Fibroblast of skin of left quadriceps (primary cell): ENCODE data around the gene SNX20.
A peak's percentile ranks its signal among the peaks of the same experiment; 100 is the strongest.

ENCODE experiments used
- DNase-seq, 2 experiments: peaks; one replicate each; pipeline ENCODE4 v3.0.0-alpha.2; 2013; ENCODE audit warnings: low read depth in 2 of 2

Gene SNX20

GRCh38 chr16:50681021-50681885, at the start of gene SNX20:
TSS of gene SNX20 (minus strand) at chr16:50681312. CDS start at chr16:50677526, 3,786 bp downstream.
- no peak for DNase-seq

GRCh38 chr16:50724306-50724705, 43.2 kb upstream of the SNX20 start:
- no peak for DNase-seq

DNA sequence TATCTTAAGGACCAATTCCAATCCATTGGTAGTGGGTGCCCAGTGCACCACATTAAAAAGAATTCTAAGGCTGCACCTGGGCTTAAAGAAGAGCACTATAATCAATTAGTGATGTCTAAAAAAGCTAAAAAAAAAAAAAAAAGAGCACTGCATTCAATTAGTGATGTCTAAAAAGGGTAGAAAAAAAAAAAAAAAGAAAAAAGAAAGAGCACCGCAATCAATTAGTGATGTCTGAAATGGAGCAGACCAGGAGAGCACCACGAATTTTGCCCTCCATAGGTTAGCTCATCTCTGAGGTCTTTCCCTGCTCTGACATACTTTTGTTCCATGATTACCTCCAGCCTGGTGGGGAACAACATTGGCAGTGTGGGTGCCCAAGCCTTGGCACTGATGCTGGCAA, 41.8 kb upstream of the SNX20 start:
- DNase-seq, result no peak

DNA sequence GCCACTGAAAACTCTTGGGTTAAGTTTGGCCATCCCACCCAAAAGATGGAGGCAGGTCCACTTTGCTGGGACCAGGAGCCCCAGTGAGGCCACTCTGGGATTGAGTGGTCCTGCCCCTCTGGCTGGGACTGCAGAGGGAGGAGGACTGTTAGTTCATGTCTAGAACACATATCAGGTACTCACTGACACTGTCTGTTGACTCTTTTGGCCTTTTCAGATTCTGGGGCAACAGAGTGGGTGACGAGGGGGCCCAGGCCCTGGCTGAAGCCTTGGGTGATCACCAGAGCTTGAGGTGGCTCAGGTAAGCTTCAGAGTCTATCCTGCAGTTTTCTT, 41.3 kb upstream of the SNX20 start:
- DNase-seq, result no peak

- no peak for DNase-seq
Measured at GRCh38 chr16:50721549-50722404, 40.7 kb upstream of the SNX20 start.

- DNase-seq, result no peak
Measured at GRCh38 chr16:50719401-50720337, 38.6 kb upstream of the SNX20 start.

GRCh38 chr16:50718761-50719400, 37.8 kb upstream of the SNX20 start:
- DNase-seq, result no peak

- DNase-seq, result peak; percentile 13 to 25
Measured at GRCh38 chr16:50718061-50718760, 37.1 kb upstream of the SNX20 start.

DNA sequence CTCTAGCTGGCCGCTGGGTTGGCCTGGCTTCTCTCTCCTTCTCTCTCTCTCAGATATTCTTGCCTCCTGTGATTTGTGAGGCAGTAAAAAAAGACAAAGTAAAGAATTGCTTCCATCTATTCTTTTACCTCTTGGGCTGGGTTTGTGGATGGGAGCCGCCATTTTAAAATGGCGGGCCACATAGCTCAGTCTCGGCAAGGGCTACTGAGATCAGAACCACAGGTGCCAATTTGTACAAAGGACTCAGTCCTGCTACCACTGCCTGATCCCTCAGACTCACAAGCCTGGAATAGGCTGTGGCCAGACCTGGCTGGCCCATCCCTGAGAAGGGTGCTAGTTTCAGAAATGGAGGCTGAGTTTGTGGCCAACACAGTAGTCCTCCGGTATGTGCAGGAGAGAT, 36.4 kb upstream of the SNX20 start:
- no peak for DNase-seq

GRCh38 chr16:50717091-50717490, 36.0 kb upstream of the SNX20 start:
- no peak for DNase-seq

GRCh38 chr16:50712956-50713355, 31.8 kb upstream of the SNX20 start:
- DNase-seq, result no peak

DNA sequence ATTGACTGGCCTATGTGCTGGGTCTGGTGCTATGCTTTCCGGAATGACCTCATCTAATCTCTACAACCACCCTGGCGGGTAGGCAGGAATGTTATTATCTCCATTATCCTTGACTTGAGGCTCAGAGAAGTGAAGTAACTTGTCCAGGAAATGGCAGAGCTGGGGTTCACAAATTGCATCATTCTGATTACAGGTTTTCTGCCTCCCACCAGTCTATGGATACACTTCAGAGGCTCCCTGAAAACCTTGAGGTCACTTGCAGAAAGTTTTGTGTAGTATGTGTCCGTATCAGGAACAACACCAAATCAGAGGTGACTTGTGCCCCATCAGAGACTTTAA, 31.4 kb upstream of the SNX20 start:
- DNase-seq, result no peak

- DNase-seq, result no peak
Measured at GRCh38 chr16:50711862-50712559, 30.9 kb upstream of the SNX20 start.

DNA sequence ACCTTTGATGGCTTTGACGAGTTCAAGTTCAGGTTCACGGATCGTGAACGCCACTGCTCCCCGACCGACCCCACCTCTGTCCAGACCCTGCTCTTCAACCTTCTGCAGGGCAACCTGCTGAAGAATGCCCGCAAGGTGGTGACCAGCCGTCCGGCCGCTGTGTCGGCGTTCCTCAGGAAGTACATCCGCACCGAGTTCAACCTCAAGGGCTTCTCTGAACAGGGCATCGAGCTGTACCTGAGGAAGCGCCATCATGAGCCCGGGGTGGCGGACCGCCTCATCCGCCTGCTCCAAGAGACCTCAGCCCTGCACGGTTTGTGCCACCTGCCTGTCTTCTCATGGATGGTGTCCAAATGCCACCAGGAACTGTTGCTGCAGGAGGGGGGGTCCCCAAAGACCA, 29.9 kb upstream of the SNX20 start:
- DNase-seq, result no peak

DNA sequence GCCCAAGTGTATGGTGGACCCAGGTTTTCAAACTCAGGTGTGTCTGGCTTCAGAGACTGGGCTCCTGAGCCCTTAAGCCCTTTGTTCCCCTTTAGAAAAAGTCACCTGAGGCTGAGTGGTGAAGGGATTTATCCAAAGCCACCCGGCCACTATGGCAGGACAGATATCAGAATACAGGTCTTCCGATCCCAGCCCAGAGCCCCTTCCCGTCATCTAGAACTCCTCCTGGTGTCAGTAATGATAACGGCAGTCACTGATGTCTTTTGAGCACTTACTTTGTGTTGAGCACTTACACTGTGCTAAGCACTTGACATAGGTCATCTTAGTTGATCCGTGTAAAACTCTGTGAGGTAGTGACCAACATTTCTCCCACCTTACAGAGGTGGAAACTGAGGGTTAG, 28.9 kb upstream of the SNX20 start:
- DNase-seq, result no peak

GRCh38 chr16:50709061-50709684, 28.1 kb upstream of the SNX20 start:
- DNase-seq, result no peak

GRCh38 chr16:50708373-50709060, 27.4 kb upstream of the SNX20 start:
- no peak for DNase-seq

DNA sequence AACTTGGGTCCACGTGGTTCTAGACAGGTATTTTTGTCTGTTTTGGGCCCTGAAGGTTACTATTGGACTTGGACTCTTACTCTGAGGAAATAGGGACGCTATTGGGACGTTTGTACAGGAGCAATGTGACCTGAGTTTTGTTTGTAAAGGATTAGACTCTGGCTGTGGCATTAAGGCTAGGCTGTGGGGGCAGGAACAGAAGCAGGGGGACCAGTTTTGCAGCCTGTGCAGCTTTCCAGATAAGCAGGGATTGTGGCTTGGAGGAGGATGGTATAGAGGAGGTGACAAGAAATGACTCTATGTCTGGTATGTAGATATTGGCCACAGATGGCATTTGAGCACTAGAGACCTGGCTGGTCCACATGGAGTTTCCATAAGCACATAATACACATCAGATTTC, 25.1 kb upstream of the SNX20 start:
- no peak for DNase-seq

GRCh38 chr16:50705436-50706110, 24.5 kb upstream of the SNX20 start:
- DNase-seq, result no peak
